ENCODE results near the gene MOB2.

Gene MOB2

GRCh38 chr11:1484695-1485503 lies 1.7 kb downstream of the MOB2 start:
- no peak for DNase-seq

GRCh38 chr11:1484061-1484671 lies 2.4 kb downstream of the MOB2 start:
- no peak for DNase-seq

- DNase-seq, result no peak
These were observed 3.1 kb downstream of the MOB2 start for GRCh38 chr11:1483445-1483961.

GRCh38 chr11:1482581-1483444 lies 3.8 kb downstream of the MOB2 start:
- no peak for DNase-seq

GRCh38 chr11:1481861-1482441 lies 4.6 kb downstream of the MOB2 start:
- DNase-seq, result no peak

GRCh38 chr11:1481483-1481825 lies 5.1 kb downstream of the MOB2 start:
- DNase-seq, result no peak

GRCh38 chr11:1480555-1481482 lies 5.8 kb downstream of the MOB2 start:
- no peak for DNase-seq

GRCh38 chr11:1480191-1480554 lies 6.4 kb downstream of the MOB2 start:
- no peak for DNase-seq

- DNase-seq, result no peak
These were observed 6.9 kb downstream of the MOB2 start for GRCh38 chr11:1479678-1480118.

GRCh38 chr11:1479006-1479677 lies 7.4 kb downstream of the MOB2 start:
- no peak for DNase-seq

- no peak for DNase-seq
These were observed 8.0 kb downstream of the MOB2 start for GRCh38 chr11:1478544-1478943.

GRCh38 chr11:1478011-1478410 lies 8.6 kb downstream of the MOB2 start:
- no peak for DNase-seq

GRCh38 chr11:1476940-1477736 lies 9.4 kb downstream of the MOB2 start:
- DNase-seq, result no peak

GRCh38 chr11:1475841-1476240 lies 10.7 kb downstream of the MOB2 start:
- DNase-seq, result no peak

- no peak for DNase-seq
These were observed 12.8 kb downstream of the MOB2 start for GRCh38 chr11:1473786-1474185.

- DNase-seq, result no peak
These were observed 13.5 kb downstream of the MOB2 start for GRCh38 chr11:1473011-1473628.

GRCh38 chr11:1472180-1473005 lies 14.2 kb downstream of the MOB2 start:
- DNase-seq, result no peak

GRCh38 chr11:1471736-1472135 lies 14.8 kb downstream of the MOB2 start:
- DNase-seq, result no peak

All from activated CD8-positive, alpha-beta memory T cell treated with anti-CD3 and anti-CD28 coated beads for 24 hours (primary cell).